Stimulated activated CD8-positive, alpha-beta memory T cell treated with anti-CD3 and anti-CD28 coated beads, Interleukin-2, amount 100 ng/mL, for 48 hours (primary cell): ENCODE data around the gene HOXA4.

Experiments used
- DNase-seq, 2 donors: peaks; one replicate each; pipeline ENCODE4 v3.0.0-alpha.2; 2020; ENCODE audit warnings: low read depth in 2 of 2

HOXA4 gene

DNA sequence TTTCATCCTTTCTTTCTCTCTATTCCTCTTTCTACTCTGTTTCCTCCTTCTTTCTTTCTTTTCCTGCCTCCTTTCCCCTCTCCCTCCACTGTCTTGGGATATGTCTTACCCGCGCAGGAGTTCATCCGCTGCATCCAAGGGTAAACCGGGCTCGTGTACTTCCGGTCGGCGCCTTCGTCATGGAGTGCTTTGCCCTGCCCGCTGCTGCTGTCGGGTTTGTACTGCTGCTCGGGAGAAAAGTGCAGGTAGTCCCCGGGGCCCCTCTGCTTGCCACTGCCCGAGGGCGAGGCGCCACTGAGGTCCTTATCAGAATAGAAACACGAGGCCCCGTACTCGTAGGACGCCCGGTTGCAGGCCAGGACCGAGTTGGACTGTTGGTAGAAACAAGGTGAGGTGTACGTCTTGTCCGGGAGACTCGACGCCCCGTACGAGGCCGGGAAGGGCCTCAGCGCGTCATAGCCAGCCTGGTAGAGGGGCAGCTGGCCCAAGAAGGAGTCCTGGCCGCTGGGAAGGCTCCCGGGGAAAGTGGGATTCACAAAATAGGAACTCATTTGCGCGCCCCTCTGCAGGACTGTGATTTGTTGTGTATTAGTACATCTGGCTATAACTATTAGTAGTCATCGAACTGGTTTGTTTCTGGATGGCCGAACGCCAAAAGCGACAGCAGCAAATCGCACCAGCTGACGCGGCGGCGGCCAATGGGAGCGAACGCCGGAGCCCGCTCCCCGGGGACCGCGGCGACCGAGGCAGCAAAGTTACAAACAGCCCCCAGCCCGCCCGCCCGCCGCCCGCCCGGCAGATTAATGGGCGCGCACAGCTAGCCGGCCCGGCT is 16.9 kb upstream of the HOXA4 start, which contains the start of gene HOXA6:
HOXA6 (minus strand) TSS at position 576 of the 832 bp plus-strand sequence; CDS start at position 551, 25 bp downstream.
- DNase-seq: no peak

DNA sequence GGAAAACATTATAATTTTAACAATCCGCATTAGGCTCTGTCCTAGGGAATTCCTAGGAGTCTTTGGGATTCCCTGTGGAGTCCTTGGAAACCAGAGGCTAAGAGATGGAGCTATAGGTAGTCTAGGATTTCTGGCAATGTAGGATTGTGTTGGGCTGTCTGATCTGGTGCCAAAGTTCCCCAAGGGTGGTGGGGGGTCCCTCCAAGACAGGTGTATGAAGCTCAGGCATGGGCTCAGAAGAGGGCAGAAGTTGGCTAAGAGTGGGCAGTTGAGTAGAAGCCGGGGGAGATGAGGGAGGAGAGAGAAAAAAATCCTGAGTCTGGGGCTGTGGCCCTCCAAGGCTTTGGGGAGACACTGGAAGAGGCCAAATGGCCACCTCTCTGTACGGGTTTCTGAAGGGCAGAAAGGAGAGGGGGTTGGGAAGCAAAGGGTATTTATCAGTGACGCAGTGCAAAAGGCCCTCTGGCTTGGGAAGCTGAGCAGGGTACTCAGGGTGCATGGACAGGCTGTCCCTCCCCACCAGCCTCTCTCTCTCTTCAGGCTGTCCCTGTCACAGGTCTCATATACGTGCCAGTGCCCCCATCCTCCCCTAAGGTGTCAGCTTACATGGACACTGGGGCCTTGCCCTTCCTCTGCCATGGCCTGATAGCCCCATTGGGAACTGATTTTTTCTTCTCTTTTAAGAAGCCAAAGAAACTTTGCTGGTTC is 16.1 kb upstream of the HOXA4 start:
- no peak for DNase-seq

- DNase-seq: no peak
Observed at GRCh38 chr7:27145914-27146412, 15.4 kb upstream of the HOXA4 start.

DNA sequence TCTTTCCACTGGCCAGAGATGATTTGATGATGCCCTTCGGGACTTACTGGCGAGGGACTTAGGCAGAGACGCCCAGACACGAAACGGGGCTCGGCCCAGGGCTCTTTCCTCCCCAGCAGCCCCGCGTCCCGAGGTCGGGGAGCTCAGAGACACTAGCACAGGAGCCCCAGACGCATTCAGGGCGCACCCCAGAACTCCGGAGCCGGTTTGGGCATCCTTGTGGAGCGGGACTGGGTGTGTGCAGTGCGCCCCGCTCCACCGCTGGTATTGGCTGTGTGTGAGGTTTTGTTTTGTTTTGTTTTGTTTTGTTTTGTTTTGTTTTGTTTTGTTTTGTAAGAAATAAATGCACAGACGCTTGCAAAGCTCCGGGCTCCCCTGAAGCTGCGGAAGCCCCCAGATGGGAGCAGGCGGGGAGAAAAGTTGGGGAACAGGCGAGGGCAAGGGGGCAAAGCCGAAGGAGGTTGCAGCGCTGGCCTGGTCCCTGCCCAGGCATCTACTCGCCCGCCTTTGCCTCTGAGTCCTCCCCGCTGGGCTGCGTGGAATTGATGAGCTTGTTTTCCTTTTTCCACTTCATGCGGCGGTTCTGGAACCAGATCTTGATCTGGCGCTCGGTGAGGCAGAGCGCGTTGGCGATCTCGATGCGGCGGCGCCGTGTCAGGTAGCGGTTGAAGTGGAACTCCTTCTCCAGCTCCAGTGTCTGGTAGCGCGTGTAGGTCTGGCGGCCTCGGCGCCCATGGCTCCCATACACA is 14.8 kb upstream of the HOXA4 start:
- no peak for DNase-seq

- no peak for DNase-seq
Observed at GRCh38 chr7:27144781-27145164, 14.2 kb upstream of the HOXA4 start.

DNA sequence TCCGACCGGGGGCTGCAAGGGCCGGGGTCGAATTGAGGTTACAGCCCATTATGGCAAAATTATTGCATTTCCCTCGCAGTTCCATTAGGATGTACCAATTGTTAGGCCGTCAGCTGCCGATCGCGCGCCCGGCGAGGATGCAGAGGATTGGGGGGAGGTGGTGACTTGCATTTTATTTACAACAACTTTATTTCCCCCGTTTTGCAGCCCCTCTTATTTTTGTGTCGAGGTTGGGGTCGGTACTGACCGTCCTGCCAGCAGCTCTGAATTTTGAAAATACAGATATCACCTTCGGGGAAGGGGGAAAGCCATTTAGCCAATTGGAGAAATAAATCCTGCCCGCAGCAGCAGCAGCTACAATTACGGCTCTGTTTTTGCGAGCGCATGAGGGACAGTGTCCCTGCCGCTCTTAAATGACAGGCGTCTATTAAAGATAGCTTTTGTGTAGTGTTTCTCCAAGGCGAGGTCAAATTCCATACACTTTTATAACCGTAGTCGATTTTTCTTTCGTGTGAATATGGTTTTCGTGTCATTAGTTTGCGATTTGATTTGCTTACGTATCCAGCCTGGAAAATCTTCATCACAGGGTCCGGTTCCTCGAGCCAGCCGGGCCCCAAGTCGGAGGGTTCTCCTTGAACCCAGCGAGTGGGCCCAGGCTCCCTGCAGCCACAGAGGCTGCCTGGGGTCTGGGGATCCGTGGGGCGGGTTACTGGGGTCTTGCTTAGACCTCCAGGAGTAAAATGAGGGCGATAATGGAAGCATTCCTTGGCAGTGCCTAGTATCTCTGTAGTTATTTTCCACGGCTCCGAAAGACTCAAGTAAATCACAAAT is 13.6 kb upstream of the HOXA4 start:
- DNase-seq: no peak

- no peak for DNase-seq
Observed at GRCh38 chr7:27143023-27143949, 12.7 kb upstream of the HOXA4 start, which contains the start of gene HOXA5. HOXA5 (minus strand) TSS chr7:27143681; CDS start chr7:27143607, 74 bp downstream.

- no peak for DNase-seq
Observed at GRCh38 chr7:27142580-27143022, 12.0 kb upstream of the HOXA4 start.

- no peak for DNase-seq
Observed at GRCh38 chr7:27141923-27142579, 11.5 kb upstream of the HOXA4 start.

DNA sequence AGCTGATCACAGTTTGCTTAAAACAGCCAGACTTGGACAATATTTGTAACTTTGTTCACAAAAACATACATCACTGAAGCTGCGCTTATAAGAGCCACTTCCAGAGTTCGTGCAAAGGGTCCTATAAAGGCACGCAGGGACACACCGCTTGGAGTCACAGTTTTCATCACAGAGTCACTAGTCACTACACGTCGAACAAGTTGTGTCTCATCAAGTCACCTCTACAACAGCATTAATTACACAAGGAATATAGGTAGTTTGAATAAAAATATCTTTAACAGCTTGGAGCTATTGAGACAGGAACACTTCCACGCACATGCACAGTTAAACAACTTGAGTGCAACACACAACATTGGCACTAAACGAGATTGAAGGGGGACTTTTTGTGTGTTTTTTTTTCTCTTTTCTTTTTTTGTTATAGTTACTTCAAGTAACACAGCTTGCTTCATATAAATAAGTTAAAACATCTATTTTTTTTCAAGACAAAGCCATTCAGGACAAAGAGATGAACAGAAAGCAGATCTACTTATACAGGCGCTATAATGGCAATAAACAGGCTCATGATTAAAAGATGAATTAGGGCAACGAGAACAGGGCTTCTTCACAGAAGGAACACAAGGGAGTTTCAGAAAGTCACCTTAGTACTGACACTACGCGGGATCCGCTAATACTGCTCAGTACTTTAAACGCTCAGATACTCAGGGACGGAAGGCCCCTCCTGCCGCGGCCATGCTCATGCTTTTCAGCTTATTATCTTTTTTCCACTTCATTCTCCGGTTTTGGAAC is 10.8 kb upstream of the HOXA4 start:
- no peak for DNase-seq

GRCh38 chr7:27140126-27140857 is 9.7 kb upstream of the HOXA4 start:
- DNase-seq: no peak

- no peak for DNase-seq
Observed at GRCh38 chr7:27139334-27140125, 9.0 kb upstream of the HOXA4 start.

- DNase-seq: no peak
Observed at GRCh38 chr7:27138985-27139333, 8.4 kb upstream of the HOXA4 start.

DNA sequence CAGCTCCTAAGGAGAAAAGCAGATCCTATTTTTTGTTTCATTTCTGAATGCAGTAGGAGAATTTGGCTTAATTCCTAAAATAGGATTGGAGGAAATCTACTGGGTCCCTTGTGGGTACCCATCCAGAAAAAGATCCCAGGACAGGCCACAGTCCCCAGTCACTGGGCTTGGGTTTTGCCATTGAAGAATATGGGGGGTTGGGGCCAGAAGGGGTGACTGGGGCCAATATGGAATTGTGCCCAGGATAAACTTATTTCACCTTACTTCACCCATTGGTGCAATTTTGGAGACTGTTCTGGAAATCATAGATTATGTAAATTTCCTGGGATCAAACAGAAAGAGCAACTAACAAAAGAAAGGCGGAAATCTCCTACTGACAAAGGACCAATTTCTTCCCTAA is 7.9 kb upstream of the HOXA4 start:
- no peak for DNase-seq

- no peak for DNase-seq
Observed at GRCh38 chr7:27137640-27138315, 7.2 kb upstream of the HOXA4 start.

DNA sequence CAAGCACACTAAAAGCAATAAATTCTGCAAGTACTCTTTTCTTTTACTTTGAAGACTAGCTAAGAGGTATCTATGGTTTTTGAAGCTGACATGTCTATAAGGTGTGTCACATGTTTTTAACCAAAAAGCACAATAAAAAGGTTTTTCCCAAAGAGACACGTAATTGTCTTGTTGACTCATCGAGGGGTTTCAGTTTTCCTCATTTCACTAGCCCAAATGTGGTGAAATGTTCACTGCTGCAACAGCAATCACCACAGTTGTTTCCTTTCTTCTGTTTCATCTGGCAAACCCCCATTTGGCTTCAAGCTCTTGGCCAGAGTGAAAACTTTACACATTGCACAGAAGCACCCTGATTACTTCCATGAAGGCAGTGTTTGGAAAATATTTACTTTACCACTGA is 3.8 kb upstream of the HOXA4 start:
- no peak for DNase-seq
